ENCODE data around the gene SMPDL3B.
"Not testable (repeated sequence)": the region's sequence is repeated elsewhere in the genome, so short reads cannot be mapped to it uniquely, and the experiment has no call there.

SMPDL3B gene

GRCh38 chr1:27970401-27970800 is 35.6 kb downstream of the SMPDL3B start:
- DNase-seq (ENCODE audit: low spot score), result no peak

- DNase-seq (ENCODE audit: low spot score), result no peak
Measured at GRCh38 chr1:27971674-27972073, 36.9 kb downstream of the SMPDL3B start.

GRCh38 chr1:27972141-27972540 is 37.3 kb downstream of the SMPDL3B start:
- DNase-seq (ENCODE audit: low spot score), result no peak

GRCh38 chr1:27973771-27974416 is 39.1 kb downstream of the SMPDL3B start:
- no peak for DNase-seq (ENCODE audit: low spot score)

GRCh38 chr1:27974417-27974781 is 39.6 kb downstream of the SMPDL3B start:
- DNase-seq (ENCODE audit: low spot score), result no peak

- peak; percentile 91 for DNase-seq (ENCODE audit: low spot score)
Measured at GRCh38 chr1:27979151-27979858, 44.5 kb downstream of the SMPDL3B start.

GRCh38 chr1:27979859-27980201 is 45.0 kb downstream of the SMPDL3B start:
- no peak for DNase-seq (ENCODE audit: low spot score)

- no peak for DNase-seq (ENCODE audit: low spot score)
Measured at GRCh38 chr1:27980216-27980845, 45.5 kb downstream of the SMPDL3B start.

GRCh38 chr1:27981145-27981544 is 46.3 kb downstream of the SMPDL3B start:
- DNase-seq (ENCODE audit: low spot score), result no peak

GRCh38 chr1:27990920-27991537 is 56.2 kb downstream of the SMPDL3B start:
- no peak for DNase-seq (ENCODE audit: low spot score)

- no peak for DNase-seq (ENCODE audit: low spot score)
Measured at GRCh38 chr1:27992276-27992675, 57.5 kb downstream of the SMPDL3B start.

GRCh38 chr1:27993241-27993640 is 58.4 kb downstream of the SMPDL3B start:
- DNase-seq (ENCODE audit: low spot score), result no peak

GRCh38 chr1:27994060-27994459 is 59.3 kb downstream of the SMPDL3B start:
- DNase-seq (ENCODE audit: low spot score), result no peak

GRCh38 chr1:27994526-27994925 is 59.7 kb downstream of the SMPDL3B start:
- DNase-seq (ENCODE audit: low spot score), result not testable (repeated sequence)

GRCh38 chr1:27999055-27999454 is 64.3 kb downstream of the SMPDL3B start:
- no peak for DNase-seq (ENCODE audit: low spot score)

- DNase-seq (ENCODE audit: low spot score), result no peak
Measured at GRCh38 chr1:28002600-28002999, 67.8 kb downstream of the SMPDL3B start.

GRCh38 chr1:28003117-28003516 is 68.3 kb downstream of the SMPDL3B start:
- DNase-seq (ENCODE audit: low spot score), result not testable (repeated sequence)
